LNCAP (cell line): Measurements from ENCODE around the gene ENGASE.

Source experiments
- TF ChIP-seq, protein P1 (sequence below): fragments of 450-650 bp; IDR thresholded peaks from 2 replicates; pipeline ENCODE4 v1.5.1; 2017; ENCODE audit warnings: mild to moderate bottlenecking

ENGASE gene

GRCh38 chr17:79041723-79042420 is 32.8 kb upstream of the ENGASE start:
- TF ChIP-seq, protein P1, sequence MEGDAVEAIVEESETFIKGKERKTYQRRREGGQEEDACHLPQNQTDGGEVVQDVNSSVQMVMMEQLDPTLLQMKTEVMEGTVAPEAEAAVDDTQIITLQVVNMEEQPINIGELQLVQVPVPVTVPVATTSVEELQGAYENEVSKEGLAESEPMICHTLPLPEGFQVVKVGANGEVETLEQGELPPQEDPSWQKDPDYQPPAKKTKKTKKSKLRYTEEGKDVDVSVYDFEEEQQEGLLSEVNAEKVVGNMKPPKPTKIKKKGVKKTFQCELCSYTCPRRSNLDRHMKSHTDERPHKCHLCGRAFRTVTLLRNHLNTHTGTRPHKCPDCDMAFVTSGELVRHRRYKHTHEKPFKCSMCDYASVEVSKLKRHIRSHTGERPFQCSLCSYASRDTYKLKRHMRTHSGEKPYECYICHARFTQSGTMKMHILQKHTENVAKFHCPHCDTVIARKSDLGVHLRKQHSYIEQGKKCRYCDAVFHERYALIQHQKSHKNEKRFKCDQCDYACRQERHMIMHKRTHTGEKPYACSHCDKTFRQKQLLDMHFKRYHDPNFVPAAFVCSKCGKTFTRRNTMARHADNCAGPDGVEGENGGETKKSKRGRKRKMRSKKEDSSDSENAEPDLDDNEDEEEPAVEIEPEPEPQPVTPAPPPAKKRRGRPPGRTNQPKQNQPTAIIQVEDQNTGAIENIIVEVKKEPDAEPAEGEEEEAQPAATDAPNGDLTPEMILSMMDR, result no peak

DNA sequence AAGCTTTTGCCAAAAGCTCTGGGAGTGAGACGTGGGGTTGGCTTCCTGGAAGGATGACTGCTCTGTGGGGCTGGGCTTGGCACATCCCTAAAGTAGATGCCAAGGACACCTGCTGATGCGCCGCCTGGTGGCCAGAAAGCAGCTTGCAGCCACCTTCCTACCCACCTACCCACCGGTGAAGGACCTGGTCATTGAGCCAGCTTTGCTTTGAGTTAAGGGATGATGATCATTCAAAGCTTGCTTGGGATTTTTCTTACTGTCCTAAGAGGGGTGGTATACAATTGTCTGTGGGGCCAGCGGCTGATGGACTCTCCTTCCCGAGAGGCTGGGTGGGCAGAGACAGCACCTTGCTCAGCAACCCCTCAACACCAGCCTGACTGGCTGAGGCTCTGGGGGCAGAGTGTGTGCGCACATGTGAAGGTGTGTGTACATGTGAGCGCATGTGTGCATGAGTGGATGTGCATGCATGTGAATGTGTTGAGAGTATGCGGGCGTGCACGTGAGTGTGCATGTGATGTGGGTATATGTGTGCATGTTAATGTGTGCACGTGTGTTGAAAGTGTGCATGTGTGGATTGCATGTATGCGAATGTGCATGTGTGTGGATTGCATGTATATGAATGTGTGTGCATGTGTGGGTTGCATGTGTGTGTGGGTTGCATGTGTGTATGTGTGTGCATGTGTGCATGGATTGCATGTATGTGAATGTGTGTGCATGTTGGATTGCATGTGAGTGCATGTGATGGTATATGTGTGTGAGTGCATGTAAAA is 32.0 kb upstream of the ENGASE start:
- TF ChIP-seq, protein P1, result peak; percentile 98

- TF ChIP-seq, protein P1, result no peak
Observed at GRCh38 chr17:79043191-79043930, 31.3 kb upstream of the ENGASE start.

- TF ChIP-seq, protein P1, result no peak
Observed at GRCh38 chr17:79043931-79044320, 30.7 kb upstream of the ENGASE start.

DNA sequence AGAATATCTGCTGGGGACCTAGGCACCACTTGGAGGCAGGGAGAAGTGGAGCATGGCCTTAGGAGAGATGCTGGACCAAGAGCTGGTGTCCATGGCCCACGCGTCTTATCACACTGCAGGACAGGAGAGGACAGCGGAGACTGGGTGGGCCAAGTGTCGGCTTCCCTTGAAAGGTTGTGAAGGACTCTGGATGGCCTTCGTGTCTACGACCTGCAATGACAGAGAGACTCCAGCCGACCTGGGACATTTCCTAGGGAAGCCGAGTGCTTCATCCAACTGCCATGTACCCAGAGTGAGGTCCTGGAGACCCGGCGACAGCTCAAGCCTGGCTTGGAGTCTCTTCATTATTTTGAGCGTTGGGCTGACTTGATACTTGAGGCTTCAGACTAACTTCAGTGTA is 30.2 kb upstream of the ENGASE start:
- TF ChIP-seq, protein P1, result no peak

DNA sequence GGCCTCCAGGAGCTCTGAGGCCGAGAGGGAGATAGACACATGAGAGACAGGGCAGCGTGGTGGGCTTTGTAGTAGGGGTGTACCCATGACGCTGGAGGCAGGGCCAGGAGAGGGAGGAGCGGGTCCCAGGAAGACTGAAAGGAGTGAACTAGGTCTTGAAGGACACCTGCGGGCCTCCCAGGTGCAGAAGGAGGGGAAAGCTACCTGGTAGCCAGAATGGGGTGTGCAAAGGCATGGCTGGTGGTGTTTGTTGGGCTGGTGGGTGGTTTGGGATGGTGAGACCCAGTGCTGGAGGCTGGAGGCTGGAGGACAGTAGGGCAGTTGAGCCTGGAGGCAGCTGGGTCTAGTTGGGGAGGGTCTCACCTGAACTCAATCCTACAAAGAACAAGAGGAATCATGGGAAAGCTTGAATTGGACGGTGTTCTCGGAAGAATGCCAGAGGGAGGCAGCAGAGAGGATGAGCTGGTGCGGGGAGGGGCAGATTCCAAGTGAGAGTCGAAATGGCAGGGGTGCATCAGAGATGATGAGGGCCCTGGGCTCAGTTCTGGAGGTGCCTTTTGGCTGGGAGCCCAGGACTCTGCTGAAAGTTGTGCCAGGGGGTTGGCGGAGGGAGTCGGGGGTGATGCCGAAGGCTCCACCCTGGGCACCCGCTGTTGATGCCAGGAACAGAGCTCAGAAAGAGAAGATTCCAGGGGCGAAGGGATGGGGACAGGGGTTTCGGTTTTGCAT is 29.5 kb upstream of the ENGASE start:
- TF ChIP-seq, protein P1, result no peak

GRCh38 chr17:79045842-79046196 is 28.8 kb upstream of the ENGASE start:
- TF ChIP-seq, protein P1, result peak; percentile 93
